Measurements from ENCODE around the gene NREP.

NREP gene

DNA sequence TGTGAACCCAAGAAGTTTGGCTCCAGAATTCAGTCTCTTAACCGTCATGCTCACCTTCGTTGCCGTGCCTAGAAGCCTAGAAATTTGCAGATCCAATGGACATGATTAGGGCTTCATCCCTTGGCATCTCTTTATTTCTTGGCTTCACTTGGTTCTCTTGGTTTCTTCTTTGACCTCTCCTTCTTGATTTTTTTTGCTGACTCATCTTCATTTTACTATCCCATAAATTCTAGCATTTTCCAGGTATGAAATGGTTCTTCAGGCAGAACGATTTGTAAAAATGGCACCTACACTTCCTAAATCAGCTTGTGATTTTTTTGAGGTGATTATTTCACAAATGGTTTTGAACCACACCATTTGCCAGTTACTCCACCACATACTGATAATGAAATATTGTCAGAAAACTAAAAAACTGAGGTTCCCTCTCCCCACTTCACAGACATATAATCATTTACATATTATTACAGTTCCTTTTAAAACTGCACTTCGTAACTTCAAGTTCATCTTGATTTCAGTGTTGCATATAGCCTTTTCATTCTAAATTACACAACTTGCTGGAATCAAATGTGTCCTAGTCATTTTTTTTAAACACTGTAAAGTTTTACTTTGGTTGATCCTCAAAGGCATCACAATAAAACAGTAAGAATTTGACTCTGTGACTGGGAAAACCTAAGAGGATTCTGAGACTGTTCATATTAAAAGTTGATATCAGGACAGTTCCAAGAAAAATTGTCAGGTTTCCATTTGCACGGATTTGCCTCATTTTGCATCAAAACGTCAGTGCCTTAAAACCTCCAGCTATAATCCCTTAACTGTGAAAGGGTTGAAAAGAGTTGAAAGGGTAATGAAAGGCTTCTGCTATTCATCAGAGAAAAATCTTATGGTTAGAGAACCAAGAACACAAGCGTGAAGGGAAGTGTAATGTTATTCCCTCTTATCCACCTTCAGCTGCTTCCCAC is 8.9 kb upstream of the NREP start:
- DNase-seq (ENCODE audit: low spot score), result no peak

- no peak for DNase-seq (ENCODE audit: low spot score)
Observed at GRCh38 chr5:111764019-111764418, 7.0 kb upstream of the NREP start.

DNA sequence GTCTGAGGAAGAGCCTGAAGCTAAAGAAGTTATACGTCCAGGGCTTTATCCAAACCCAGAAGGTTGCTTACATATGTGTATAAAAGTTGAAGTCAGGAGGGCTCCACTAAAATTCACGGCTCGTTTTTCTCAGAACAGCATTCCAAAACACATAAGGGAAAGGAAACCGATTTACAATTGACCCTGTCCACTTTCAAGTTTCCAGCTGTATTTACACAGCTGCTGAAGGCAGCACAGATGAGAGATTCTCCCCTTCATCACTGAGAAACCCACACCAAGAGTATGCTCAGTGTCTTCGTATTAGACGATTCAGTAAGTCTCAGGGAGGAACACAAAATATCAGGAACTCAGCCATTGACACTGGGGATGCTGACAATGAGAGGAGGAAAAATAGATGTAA is 5.9 kb upstream of the NREP start:
- DNase-seq (ENCODE audit: low spot score), result no peak

GRCh38 chr5:111758284-111758628 is 1.3 kb upstream of the NREP start:
- no peak for DNase-seq (ENCODE audit: low spot score)

GRCh38 chr5:111757355-111758283 is 625 bp upstream of the NREP start:
- DNase-seq (ENCODE audit: low spot score), result peak; percentile 96

DNA sequence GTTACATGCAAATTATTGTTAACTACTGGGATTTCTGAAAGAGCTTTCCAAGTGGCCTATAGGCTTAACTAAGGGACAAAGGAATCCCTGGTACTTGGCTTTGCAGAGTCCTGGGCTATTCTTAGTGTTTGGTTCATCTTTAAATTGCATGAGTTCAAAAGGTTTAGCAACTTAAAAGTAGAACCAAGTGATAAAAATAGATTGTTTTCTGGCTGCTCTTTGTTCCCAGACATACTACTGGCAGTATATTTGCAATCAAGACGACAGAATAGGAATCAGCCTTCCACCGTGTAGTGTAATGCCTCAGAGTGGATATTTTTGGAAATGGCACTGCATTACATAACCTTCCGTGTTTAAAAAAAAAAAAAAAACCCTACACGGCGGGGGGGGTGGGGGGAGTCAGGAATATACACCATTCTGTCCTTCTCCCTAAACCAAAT is 1.0 kb downstream of the NREP start:
- DNase-seq (ENCODE audit: low spot score), result peak; percentile 28

DNA sequence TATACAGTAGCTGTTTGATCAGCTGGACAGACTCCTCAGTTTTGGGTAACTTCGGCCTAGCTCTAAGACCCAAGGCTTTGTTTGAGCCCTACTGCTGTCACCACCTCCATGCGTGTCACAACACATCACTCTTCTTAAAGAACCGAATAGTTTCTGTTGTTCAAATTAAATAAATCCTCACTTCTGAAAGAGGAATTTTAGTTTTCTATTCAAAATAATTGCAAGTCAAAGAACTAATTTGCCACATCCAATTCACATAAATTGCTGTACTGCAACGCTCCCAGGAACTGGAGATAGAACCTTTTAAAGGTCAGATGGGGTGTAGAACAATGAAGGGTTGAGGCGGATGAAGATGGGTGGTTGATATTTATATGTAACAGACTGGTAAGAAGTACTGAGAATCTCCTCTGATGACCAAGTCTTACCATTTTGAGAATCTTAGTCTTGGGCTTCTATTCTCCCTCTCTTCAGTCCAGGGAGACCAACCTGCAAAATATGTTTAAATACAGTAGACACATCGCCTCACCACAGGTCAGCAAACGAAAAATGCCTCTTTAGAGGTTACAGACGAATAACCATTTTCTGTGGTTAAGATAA is 1.6 kb downstream of the NREP start:
- no peak for DNase-seq (ENCODE audit: low spot score)

- DNase-seq (ENCODE audit: low spot score), result no peak
Observed at GRCh38 chr5:111753884-111754589, 3.0 kb downstream of the NREP start.

GRCh38 chr5:111752426-111752965 is 4.5 kb downstream of the NREP start:
- peak; percentile 68 for DNase-seq (ENCODE audit: low spot score)

GRCh38 chr5:111749303-111750026 is 7.5 kb downstream of the NREP start:
- no peak for DNase-seq (ENCODE audit: low spot score)

GRCh38 chr5:111748304-111748763 is 8.7 kb downstream of the NREP start:
- DNase-seq (ENCODE audit: low spot score), result no peak

DNA sequence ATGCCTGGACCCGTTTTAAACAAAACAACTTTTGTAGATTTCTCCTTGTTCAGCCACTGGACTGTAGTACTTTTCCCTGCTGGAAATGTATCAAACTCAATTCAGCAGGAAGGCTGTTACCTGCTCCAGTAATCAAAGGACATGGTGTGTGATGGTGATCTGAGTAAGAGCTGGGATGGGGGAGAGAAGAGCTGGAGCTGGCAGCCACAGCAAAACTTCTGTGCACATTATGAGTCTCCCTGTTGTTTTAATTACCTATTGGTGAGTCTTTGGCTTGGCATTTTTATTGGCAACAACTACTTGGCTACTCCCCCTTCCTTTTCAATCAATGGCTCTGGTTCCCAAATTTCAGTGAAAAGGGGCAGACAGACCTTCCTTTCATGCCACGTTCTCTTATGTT is 9.7 kb downstream of the NREP start:
- no peak for DNase-seq (ENCODE audit: low spot score)

- DNase-seq (ENCODE audit: low spot score), result no peak
Observed at GRCh38 chr5:111746791-111747190, 10.2 kb downstream of the NREP start.

GRCh38 chr5:111745075-111745739 is 11.8 kb downstream of the NREP start:
- no peak for DNase-seq (ENCODE audit: low spot score)

DNA sequence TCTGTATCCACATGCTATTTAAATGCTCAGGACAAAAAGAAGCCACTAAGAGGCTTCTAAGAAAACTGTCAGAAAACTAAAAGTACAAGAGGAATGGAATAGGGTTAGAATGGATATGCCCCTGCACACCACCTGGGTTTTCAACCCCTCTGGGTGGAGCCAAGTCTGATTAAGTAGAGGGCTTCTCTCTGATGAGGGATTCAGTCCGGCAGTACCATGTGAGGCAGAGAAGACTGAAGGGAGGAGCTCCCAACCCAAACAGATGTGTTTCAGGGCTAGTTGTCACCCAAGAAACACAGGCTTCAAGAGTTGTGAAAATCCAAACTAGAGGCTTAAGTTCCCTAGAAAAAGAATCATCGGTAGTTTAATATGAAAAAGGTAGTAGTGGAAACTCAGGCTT is 12.5 kb downstream of the NREP start:
- DNase-seq (ENCODE audit: low spot score), result no peak

DNA sequence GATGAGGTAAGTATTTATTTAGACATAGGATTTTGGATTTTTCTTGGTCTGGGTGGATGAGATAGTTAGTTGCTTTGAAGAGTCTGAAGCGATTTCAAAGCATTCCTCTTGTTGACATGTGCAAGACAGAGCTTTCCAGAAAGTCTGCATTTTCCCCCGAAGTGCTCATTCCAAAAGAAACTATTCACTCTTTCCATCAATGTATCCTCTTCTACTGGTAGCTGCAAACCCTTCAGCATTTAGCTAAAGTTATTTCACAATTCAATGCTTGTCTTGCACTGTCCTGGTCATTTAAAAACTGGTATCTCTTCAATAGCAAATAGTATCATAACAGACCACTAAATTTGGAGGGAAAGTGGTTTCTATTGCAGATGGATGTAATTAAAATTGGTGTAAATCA is 13.0 kb downstream of the NREP start:
- DNase-seq (ENCODE audit: low spot score), result no peak

- no peak for DNase-seq (ENCODE audit: low spot score)
Observed at GRCh38 chr5:111743512-111743911, 13.5 kb downstream of the NREP start.

GRCh38 chr5:111742177-111742994 is 14.6 kb downstream of the NREP start:
- no peak for DNase-seq (ENCODE audit: low spot score)

DNA sequence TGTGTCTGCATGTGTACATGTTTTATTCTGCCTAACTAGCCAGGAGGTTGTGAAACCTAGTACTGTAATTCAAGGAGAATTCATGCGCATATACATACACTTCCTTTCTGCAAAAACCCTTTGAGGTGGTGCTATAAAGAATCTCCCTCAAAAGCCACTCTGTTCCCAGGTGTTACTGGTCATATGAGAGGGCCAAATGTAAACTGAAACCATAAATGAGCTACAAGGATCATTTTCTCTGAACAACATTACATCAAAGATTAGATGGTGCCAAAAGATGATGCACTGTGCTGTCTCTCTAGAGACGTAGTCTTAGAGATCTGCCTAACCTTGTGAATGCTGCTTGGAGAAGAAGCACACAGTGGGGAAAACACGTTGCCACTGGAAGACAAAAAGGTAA is 15.7 kb downstream of the NREP start:
- DNase-seq (ENCODE audit: low spot score), result no peak

Measured in pons (tissue), 1 donor.